K562 (cell line): ENCODE results near the gene WFDC12. TPM values are rescaled to one million over a fixed set of nuclear protein-coding genes. Genes with fewer than 3 reads are reported as not detected.

Experiments used
- ATAC-seq: fragments of 200-7000 bp; cut with Tn5 transposase; 3 replicates; pipeline ENCODE4 v1.9.1; 2020; ENCODE audit warnings: moderate library complexity
- Bru-seq: library from RNA; stranded (reverse); fragments of 400-500 nt; gene quantifications from one replicate; lab custom pipeline; 2021; lab: Mats Ljungman, UMichigan
- BruChase-seq, 2 experiments: library from RNA; stranded (reverse); fragments of 400-500 nt; gene quantifications; one replicate each; lab custom pipeline; 2021; lab: Mats Ljungman, UMichigan
- BruUV-seq: library from RNA; stranded (reverse); fragments of 400-500 nt; replicated peaks from 2 replicates; lab custom pipeline; 2021; lab: Mats Ljungman, UMichigan
- CTCF ChIA-PET: fragments of 300-600 bp; formaldehyde crosslinking; extraction: SDS; loops from one replicate; lab custom pipeline; 2021; ENCODE audit warnings: low intra/inter-chr PET ratio; lab: Yijun Ruan, JAX
- POLR2A ChIA-PET: fragments of 300-600, 350-650 bp; sonication (Branson Sonifier 250); formaldehyde crosslinking; extraction: SDS; loops from one replicate; lab custom pipeline; 2021; ENCODE audit warnings: antibody characterized with exemption, inconsistent platforms; lab: Yijun Ruan, JAX
- DNase-seq, 4 experiments: peaks; one replicate each; pipeline versions ENCODE4 v3.0.0 to v3.0.0-alpha.2; 2011 to 2018; ENCODE audit warnings: low spot score in 3 of 4, mixed read lengths in 3 of 4; ENCODE audit errors: extremely low read depth in 1 of 4
- FAIRE-seq: peaks from 2 replicates; lab custom pipeline; 2011; peaks lifted over from hg19 to GRCh38; lab: Jason Lieb, UNC
- H2AFZ ChIP-seq: 2 replicates; pipeline ENCODE4 v1.6.0; 2011; ENCODE audit warnings: low read depth, low read length, control low read depth, inconsistent platforms
- H3K27ac ChIP-seq: fragments of 200-600 bp; 3 replicates; pipeline ENCODE4 v1.8.0; 2011; ENCODE audit warnings: low read depth, mild to moderate bottlenecking, control low read depth, inconsistent platforms, low read length, moderate library complexity, mixed read lengths; ENCODE audit errors: extremely low read depth
- H3K27me3 ChIP-seq, 2 experiments: fragments of 300-600 bp in 1 of 2; 2 replicates in 1 of 2; 3 replicates in 1 of 2; pipeline versions ENCODE4 v1.6.0 to v1.8.0; 2011; ENCODE audit warnings: inconsistent platforms in 2 of 2, low read length in 2 of 2, mild to moderate bottlenecking in 1 of 2, mixed read lengths in 1 of 2, moderate library complexity in 1 of 2; ENCODE audit not compliant: control insufficient read depth in 2 of 2, insufficient read depth in 2 of 2
- H3K36me3 ChIP-seq: fragments of 300-600 bp; 3 replicates; pipeline ENCODE4 v1.8.0; 2011; ENCODE audit warnings: mild to moderate bottlenecking, low read length, inconsistent platforms; ENCODE audit not compliant: control insufficient read depth, insufficient read depth
- H3K4me1 ChIP-seq, 2 experiments: fragments of 200-600 bp in 1 of 2; replicated peaks in 1 of 2; 2 replicates in 1 of 2; 3 replicates in 1 of 2; pipeline versions ENCODE4 v1.5.1 to v1.8.0; 2011; ENCODE audit warnings: inconsistent platforms in 2 of 2, low read length in 2 of 2, mild to moderate bottlenecking in 1 of 2, mixed read lengths in 1 of 2, moderate library complexity in 1 of 2; ENCODE audit not compliant: control insufficient read depth in 2 of 2, insufficient read depth in 2 of 2
- H3K4me2 ChIP-seq: 2 replicates; pipeline ENCODE4 v1.6.1; 2011; ENCODE audit warnings: low read length, control low read depth, inconsistent platforms, mixed read lengths; ENCODE audit not compliant: insufficient read depth
- H3K4me3 ChIP-seq: fragments of 200-600 bp; sonication (generic), shearing (Covaris generic); 2 replicates; pipeline ENCODE4 v1.5.1; 2016; ENCODE audit warnings: control low read depth, inconsistent platforms
- H3K79me2 ChIP-seq: fragments of 200-600 bp; 3 replicates; pipeline ENCODE4 v1.8.0; 2011; ENCODE audit warnings: low read length, inconsistent platforms; ENCODE audit not compliant: control insufficient read depth, insufficient read depth
- H3K9ac ChIP-seq, 2 experiments: 2 replicates each; pipeline versions ENCODE4 v1.6.0 to v1.6.1; 2011; ENCODE audit warnings: low read depth in 2 of 2, low read length in 2 of 2, control low read depth in 1 of 2, inconsistent platforms in 1 of 2, mild to moderate bottlenecking in 1 of 2, mixed read lengths in 1 of 2; ENCODE audit not compliant: insufficient read depth in 1 of 2
- H3K9me1 ChIP-seq: one replicate; pipeline ENCODE4 v1.6.0; 2011; ENCODE audit warnings: inconsistent platforms, mild to moderate bottlenecking, low read length, moderate library complexity; ENCODE audit not compliant: control insufficient read depth, insufficient read depth
- H3K9me3 ChIP-seq: replicated peaks from 2 replicates; pipeline ENCODE4 v1.5.1; 2011; ENCODE audit warnings: low read depth, low read length, inconsistent platforms; ENCODE audit not compliant: control insufficient read depth, insufficient read depth
- H4K20me1 ChIP-seq: replicated peaks from 2 replicates; pipeline ENCODE4 v1.6.1; 2011; ENCODE audit warnings: low read length, inconsistent platforms, mixed read lengths; ENCODE audit not compliant: control insufficient read depth, insufficient read depth
- COPS2 ChIP-seq: fragments of 450-650 bp; conservative IDR thresholded peaks from 2 replicates; pipeline ENCODE4 v1.6.1; 2016; ENCODE audit warnings: mild to moderate bottlenecking, moderate library complexity
- MNT ChIP-seq, 2 experiments: fragments of 450-650 bp; conservative IDR thresholded peaks; 2 replicates each; pipeline ENCODE4 v1.6.1; 2017; ENCODE audit warnings: mild to moderate bottlenecking in 2 of 2, moderate library complexity in 2 of 2
- PRMT5 ChIP-seq: sonication (generic); formaldehyde crosslinking; IDR thresholded peaks from 2 replicates; pipeline ENCODE4 v1.5.0; 2020; ENCODE audit warnings: missing genetic modification reagents
- ZNF280B ChIP-seq: fragments of 250-450 bp; sonication (Bioruptor Pico); IDR thresholded peaks from 2 replicates; pipeline ENCODE4 v1.5.1; 2021; ENCODE audit warnings: mild to moderate bottlenecking
- WGBS: fragments of 100-300 bp; shearing (Covaris generic); methylation state at CpG from one replicate; pipeline ENCODE4 v1.1.6; 2016; ENCODE audit warnings: low coverage, mixed read lengths; ENCODE audit not compliant: insufficient coverage; ENCODE audit errors: missing lambda C conversion rate; 5-methylcytosine and 5-hydroxymethylcytosine counted together
- in situ Hi-C: fragments of 300-500 bp; cut with MboI; formaldehyde crosslinking; loops from 4 replicates; pipeline ENCODE4 v1.15.0; 2018; ENCODE audit warnings: inconsistent platforms, mixed read lengths
- intact Hi-C: fragments of 100-400 bp; cut with micrococcal nuclease; formaldehyde crosslinking; loops from 2 replicates; pipeline ENCODE4 v1.14.2; 2022
- long read RNA-seq, 3 experiments: library from polyadenylated mRNA in 2 of 3; library from RNA in 1 of 3; unstranded in 2 of 3; stranded (forward) in 1 of 3; transcript quantifications; one replicate each; pipeline ENCODE4 v2.0.0, GENCODE V29; 2019 to 2022
- polyA minus RNA-seq, 3 experiments: library from RNA; depleted of rRNA, polyadenylated mRNA; stranded (reverse); fragments of >200 nt; gene quantifications; 2 replicates each; pipeline ENCODE4 v1.2.3, GENCODE V29; 2011
- polyA plus RNA-seq, 8 experiments: library from polyadenylated mRNA; depleted of rRNA in 4 of 8; stranded (reverse) in 5 of 8; unstranded in 3 of 8; fragments of >200 nt; fragmentation: Nextera tagmentation in 2 of 8; fragmentation: Illumina TruSeq in 1 of 8; extraction: Ambion mirVana in 2 of 8; extraction: Trizol in 1 of 8; gene quantifications; 2 replicates each; pipeline versions ENCODE4 v1.2.1 to v1.2.3, GENCODE V29; 2011 to 2014; ENCODE audit warnings: inconsistent platforms in 1 of 8, missing spikeins in 1 of 8
- total RNA-seq, 7 experiments: library from RNA; depleted of rRNA in 6 of 7; stranded (reverse); fragments of >200 nt in 6 of 7; fragmentation: Illumina TruSeq in 2 of 7; extraction: Trizol in 2 of 7; gene quantifications; 2 replicates each; pipeline versions ENCODE4 v1.2.1 to v1.2.3, GENCODE V29; 2011 to 2021; ENCODE audit warnings: low replicate concordance in 1 of 7

WFDC12 gene
- total RNA-seq (2011; cell fraction: chromatin; rRNA removed; ENCODE audit: low replicate concordance) = not detected in 2 replicates
- total RNA-seq (2011; cell fraction: nucleolus; rRNA removed) = not detected in 2 replicates
- total RNA-seq (2011; cell fraction: nucleoplasm; rRNA removed) = not detected in 2 replicates
- not detected in 2 replicates for total RNA-seq (2014; rRNA removed)
- total RNA-seq (2014; rRNA removed; fragmentation: Illumina TruSeq; extraction: Trizol) = not detected in 2 replicates
- total RNA-seq (2015; rRNA removed; fragmentation: Illumina TruSeq; extraction: Trizol) = not detected in 2 replicates
- total RNA-seq (2021) = not detected in 2 replicates
- polyA plus RNA-seq (2011; rRNA removed) = not detected in 2 replicates
- not detected in 2 replicates for polyA plus RNA-seq (2011; cell fraction: cytosol; rRNA removed)
- polyA plus RNA-seq (2011; cell fraction: nucleus; rRNA removed) = not detected in 2 replicates
- not detected in 2 replicates for polyA plus RNA-seq (2012)
- not detected in 2 replicates for polyA plus RNA-seq (2014; fragmentation: Illumina TruSeq; extraction: Trizol)
- not detected for polyA plus RNA-seq (2014; fragmentation: Nextera tagmentation; extraction: Ambion mirVana)
- polyA plus RNA-seq (2014; rRNA removed) = not detected in 2 replicates
- not detected in 2 replicates for polyA minus RNA-seq (2011; rRNA and poly(A)+ RNA removed)
- not detected in 2 replicates for polyA minus RNA-seq (2011; cell fraction: cytosol; rRNA and poly(A)+ RNA removed)
- not detected in 2 replicates for polyA minus RNA-seq (2011; cell fraction: nucleus; rRNA and poly(A)+ RNA removed)
- Bru-seq, nascent RNA = not detected
- BruChase-seq, experiment 1, labeled RNA remaining after a 2-hour chase = not detected
- BruChase-seq, experiment 2, labeled RNA remaining after a 6-hour chase = not detected
- long read RNA-seq, experiment 1 = 0 reads
- long read RNA-seq, experiment 2 = 0 reads
- long read RNA-seq, experiment 3 = 0 reads

- no peaks in the 10 kb centered on the region for H4K20me1 ChIP-seq
- peaks cover 10 to 16% of the 10 kb centered on the region in 2 experiments for H3K27me3 ChIP-seq
- no peak within 1 kb of the TSS for H3K27ac ChIP-seq
- no peaks in the 10 kb centered on the region for H3K4me1 ChIP-seq
- no peaks in the 10 kb centered on the region for H3K9me3 ChIP-seq
- WGBS = 0% methylated on average over 6 of the region's 6 CpGs
- intact Hi-C loops (no loop called here), in situ Hi-C loops (no loop called here)
- no peaks in the 10 kb centered on the region for H3K79me2 ChIP-seq
- FAIRE-seq (no peak), DNase-seq (no peak), ATAC-seq (no peak)
- no peaks in the 10 kb centered on the region for H3K9me1 ChIP-seq
- no peak within 1 kb of the TSS for H3K4me2 ChIP-seq
- no peak within 1 kb of the TSS for H2AFZ ChIP-seq
- CTCF ChIA-PET = no interaction called here
- H3K4me3 ChIP-seq = no peak within 1 kb of the TSS
- BruUV-seq = no TSS peak
- POLR2A ChIA-PET = interaction anchor here (0.9 to 1.0 kb wide), 2 partner anchors 9 to 10 kb away, joined by 3 to 6 read pairs; no protein-coding TSS in a partner anchor
- no peak within 1 kb of the TSS for H3K9ac ChIP-seq
- no peaks in the 10 kb centered on the region for H3K36me3 ChIP-seq
- TF ChIP-seq ZNF280B (CRISPR knock-in tag) (no peak), COPS2 (no peak), MNT (conservative IDR thresholded peaks at IDR 0.05) (no peak), PRMT5 (CRISPR knock-in tag) (no peak)
These were observed at the start of gene WFDC12 for GRCh38 chr20:45124365-45124764. WFDC12 (minus strand) TSS chr20:45124465; CDS start chr20:45124447, 18 bp downstream.
